Heart right ventricle (tissue), 16 donors: ENCODE results near the gene CYP2W1. TPM values are rescaled to one million over a fixed set of nuclear protein-coding genes. Genes with fewer than 3 reads are reported as not detected.

Experiments
- ATAC-seq, 8 donors: fragments of 200-7000 bp; cut with Tn5 transposase; one replicate each; pipeline ENCODE4 v1.9.1; 2020; ENCODE audit warnings: mild to moderate bottlenecking in 8 of 8, moderate library complexity in 8 of 8, moderate number of reproducible peaks in 1 of 8
- DNase-seq, 2 donors: peaks; one replicate each; pipeline ENCODE4 v3.0.0-alpha.2; 2020
- H3K27ac ChIP-seq, 10 donors: fragments of 200-600 bp; sonication (generic) in 2 of 10; one replicate each; pipeline versions ENCODE4 v1.5.0 to v1.8.0; 2020 to 2022; ENCODE audit warnings: mild to moderate bottlenecking in 3 of 10
- H3K27me3 ChIP-seq, 7 donors: fragments of 200-600 bp; one replicate each; pipeline ENCODE4 v1.8.0; 2021 to 2022; ENCODE audit warnings: mild to moderate bottlenecking in 2 of 7
- H3K36me3 ChIP-seq, 9 donors: fragments of 200-600 bp; sonication (generic) in 1 of 9; one replicate each; pipeline versions ENCODE4 v1.5.0 to v1.8.0; 2020 to 2022; ENCODE audit warnings: mild to moderate bottlenecking in 2 of 9
- H3K4me1 ChIP-seq, 9 donors: fragments of 200-600 bp; sonication (generic) in 1 of 9; one replicate each; pipeline versions ENCODE4 v1.5.0 to v1.8.0; 2020 to 2022; ENCODE audit warnings: mild to moderate bottlenecking in 4 of 9
- H3K4me3 ChIP-seq, 10 donors: fragments of 200-600 bp; sonication (generic) in 2 of 10; one replicate each; pipeline versions ENCODE4 v1.5.0 to v1.8.0; 2020 to 2022; ENCODE audit warnings: mild to moderate bottlenecking in 7 of 10, moderate library complexity in 2 of 10
- H3K9me3 ChIP-seq, 11 donors: fragments of 200-600 bp in 10 of 11; sonication (generic) in 2 of 11; one replicate each; pipeline versions ENCODE4 v1.5.0 to v1.8.0; 2013 to 2022; ENCODE audit warnings: mild to moderate bottlenecking in 2 of 11, control low read depth in 1 of 11, moderate library complexity in 1 of 11
- CTCF ChIP-seq, 9 donors: fragments of 200-600 bp; sonication (generic) in 2 of 9; IDR thresholded peaks; one replicate each; pipeline versions ENCODE4 v1.5.0 to v1.8.0; 2021 to 2022; ENCODE audit warnings: antibody characterized with exemption in 9 of 9, mild to moderate bottlenecking in 5 of 9, moderate library complexity in 1 of 9
- WGBS, 2 donors: extraction: QIAGEN DNeasy Blood & Tissue Kit; methylation state at CpG; one replicate each; pipeline ENCODE4 v1.1.7; 2013; ENCODE audit warnings: inconsistent platforms in 1 of 2; 5-methylcytosine and 5-hydroxymethylcytosine counted together
- intact Hi-C, 10 donors: fragments of 100-400 bp; cut with DNase I; formaldehyde crosslinking; loops; one replicate each; pipeline versions ENCODE4 v1.11.1 to v1.14.2; 2022
- polyA plus RNA-seq, 2 donors: library from polyadenylated mRNA; stranded (reverse); fragments of 200-250 nt; gene quantifications; one replicate each; pipeline ENCODE4 v1.2.3, GENCODE V29; 2013
- total RNA-seq, 10 donors: library from RNA; stranded (reverse); fragmentation: NEBNext Ultra II Directional in 3 of 10; extraction: Animal tissue kit (Norgen Biotek cat#: 25700) in 3 of 10; gene quantifications; one replicate each; pipeline versions ENCODE4 v1.2.1 to v1.2.4, GENCODE V29; 2021 to 2023
- donor health status: Arrhythmogenic right ventricular cardiomyopathy.
- donor health status: ischemic (EF 13 %, LVEDD 7.1; RV severe dilation, severe dysfunction).
- donor health status: healthy with polysubstance abuse.
- donor health status: DM: no; HTN: yes; CAD: no.
- donor health status: DM: no; HTN: no; CAD: no.
- donor health status: ischemic (EF 25% LVEDD 6.9; RV normal size, moderate dysfunction).
- donor health status: ischemic (EF 25% LVEDD 5.7; RV mildly dilated, moderate dysfunction).
- donor health status: healthy.
- donor health status: DM: yes; HTN: yes; CAD: no.
- donor health status: Ischemic cardiomyopathy.
- donor health status: ischemic (EF 35%, LVEDD 5.7; RV mildly dilated, moderate dysfunction).
- donor health status: nonischemic (EF 11% LVEDD 7.7; RV severe dilation, severe dysfunction).
- donor health status: DM: yes; HTN: yes; CAD: no.
- donor health status: PGD.
- donor health status: ischemic (EF 29% LVEDD 5.4; RV normal size, mild dysfunction).
- donor health status: nonischemic (EF 23%, LVEDD 6.1; RV moderate dilation, normal function).

CYP2W1 gene
- total and polyA plus RNA-seq, 12 donors: not detected

- WGBS, 2 donors: 85 to 88% methylated on average over 36 of the region's 36 CpGs
- intact Hi-C loops: loop anchor here in 8 of 10 donors (5.0 to 10.0 kb wide), 5 partner anchors 144 to 184 kb away; partner anchors contain the start of gene ZFAND2A (in 1 of the 8)
- no peak overlapping the region for H3K4me3 ChIP-seq
- no peak for TF ChIP-seq CTCF (IDR thresholded peaks at IDR 0.05)
- ATAC-seq (no peak), DNase-seq (no peak)
- peaks cover 0 to 3% (median 0%) of the 10 kb centered on the region in 9 donors for H3K36me3 ChIP-seq
- H3K27me3 ChIP-seq: peaks cover 11 to 39% (median 36%) of the 10 kb centered on the region in 7 donors
- H3K9me3 ChIP-seq: no peaks in the 10 kb centered on the region
- H3K4me1 ChIP-seq: peaks cover 0 to 31% (median 17%) of the 10 kb centered on the region in 9 donors
- H3K27ac ChIP-seq: no peak overlapping the region
Measured at GRCh38 chr7:990352-990932, 7.5 kb downstream of the CYP2W1 start.

- DNase-seq (no peak), ATAC-seq (no peak)
- 48 to 56% methylated on average over 35 of the region's 35 CpGs for WGBS, 2 donors
- Histone ChIP-seq H3K27me3 (peaks cover 11 to 32% (median 29%) of the 10 kb centered on the region in 7 donors), H3K27ac (no peak overlapping the region), H3K36me3 (peaks cover 0 to 6% (median 0%) of the 10 kb centered on the region in 9 donors), H3K4me3 (no peak overlapping the region), H3K9me3 (no peaks in the 10 kb centered on the region), H3K4me1 (peaks cover 0 to 31% (median 17%) of the 10 kb centered on the region in 9 donors)
- TF ChIP-seq CTCF (IDR thresholded peaks at IDR 0.05): no peak
- intact Hi-C loops: loop anchor here in 8 of 10 donors (5.0 to 10.0 kb wide), 5 partner anchors 144 to 184 kb away; partner anchors contain the start of gene ZFAND2A (in 1 of the 8)
Measured at GRCh38 chr7:990933-991728, 8.2 kb downstream of the CYP2W1 start.

GRCh38 chr7:991729-992656 is 9.0 kb downstream of the CYP2W1 start:
- intact Hi-C loops: loop anchor here in 9 of 10 donors (2.0 to 10.0 kb wide), 6 partner anchors 73 to 183 kb away; partner anchors contain the start of gene ZFAND2A (in 1 of the 9)
- Histone ChIP-seq H3K27ac (no peak overlapping the region), H3K4me3 (no peak overlapping the region), H3K9me3 (no peaks in the 10 kb centered on the region), H3K36me3 (peaks cover 0 to 14% (median 0%) of the 10 kb centered on the region in 9 donors), H3K4me1 (peaks cover 0 to 30% (median 17%) of the 10 kb centered on the region in 9 donors), H3K27me3 (peaks cover 6 to 24% (median 21%) of the 10 kb centered on the region in 7 donors)
- DNase-seq (no peak), ATAC-seq (no peak)
- 71 to 80% methylated on average over 34 of the region's 34 CpGs for WGBS, 2 donors
- no peak for TF ChIP-seq CTCF (IDR thresholded peaks at IDR 0.05)
